Measurements from ENCODE around the gene SBF2. TPM values are rescaled to one million over a fixed set of nuclear protein-coding genes. Genes with fewer than 3 reads are reported as not detected.
"Not testable (repeated sequence)": the region's sequence is repeated elsewhere in the genome, so short reads cannot be mapped to it uniquely, and the experiment has no call there.

Gene SBF2
- total RNA-seq, 1 donor from 2014 or later = 30.7 TPM

GRCh38 chr11:9992306-9992705 is 301.7 kb downstream of the SBF2 start:
- Mint-ChIP-seq H3K4me3 (ENCODE audit: unreplicated experiment) (no peak overlapping the region), H3K27me3 (ENCODE audit: unreplicated experiment) (no peaks in the 10 kb centered on the region), H3K9me3 (ENCODE audit: unreplicated experiment) (no peaks in the 10 kb centered on the region), H3K36me3 (ENCODE audit: unreplicated experiment) (no peaks in the 10 kb centered on the region), H3K4me1 (ENCODE audit: low read depth, unreplicated experiment) (no peaks in the 10 kb centered on the region), H3K27ac (ENCODE audit: unreplicated experiment) (no peak overlapping the region)
- TF ChIP-seq CTCF (IDR thresholded peaks at IDR 0.05; ENCODE audit: partially characterized antibody, unreplicated experiment) = no peak
- DNase-seq = no peak

GRCh38 chr11:9990221-9990973 is 303.6 kb downstream of the SBF2 start:
- H3K27ac Mint-ChIP-seq (ENCODE audit: unreplicated experiment) = no peak overlapping the region
- no peaks in the 10 kb centered on the region for H3K36me3 Mint-ChIP-seq (ENCODE audit: unreplicated experiment)
- no peaks in the 10 kb centered on the region for H3K27me3 Mint-ChIP-seq (ENCODE audit: unreplicated experiment)
- no peak overlapping the region for H3K4me3 Mint-ChIP-seq (ENCODE audit: unreplicated experiment)
- DNase-seq = no peak
- TF ChIP-seq CTCF (IDR thresholded peaks at IDR 0.05; ENCODE audit: partially characterized antibody, unreplicated experiment) = no peak
- no peaks in the 10 kb centered on the region for H3K4me1 Mint-ChIP-seq (ENCODE audit: low read depth, unreplicated experiment)
- H3K9me3 Mint-ChIP-seq (ENCODE audit: unreplicated experiment) = no peaks in the 10 kb centered on the region

GRCh38 chr11:9987303-9987702 is 306.7 kb downstream of the SBF2 start:
- H3K4me1 Mint-ChIP-seq (ENCODE audit: low read depth, unreplicated experiment); H3K27ac Mint-ChIP-seq (ENCODE audit: unreplicated experiment); H3K9me3 Mint-ChIP-seq (ENCODE audit: unreplicated experiment); DNase-seq; H3K4me3 Mint-ChIP-seq (ENCODE audit: unreplicated experiment); H3K27me3 Mint-ChIP-seq (ENCODE audit: unreplicated experiment); H3K36me3 Mint-ChIP-seq (ENCODE audit: unreplicated experiment): not testable (repeated sequence)

GRCh38 chr11:9982796-9983579 is 311.0 kb downstream of the SBF2 start:
- Mint-ChIP-seq H3K9me3 (ENCODE audit: unreplicated experiment) (no peaks in the 10 kb centered on the region), H3K27ac (ENCODE audit: unreplicated experiment) (no peak overlapping the region), H3K4me1 (ENCODE audit: low read depth, unreplicated experiment) (no peaks in the 10 kb centered on the region), H3K4me3 (ENCODE audit: unreplicated experiment) (no peak overlapping the region), H3K27me3 (ENCODE audit: unreplicated experiment) (no peaks in the 10 kb centered on the region), H3K36me3 (ENCODE audit: unreplicated experiment) (peaks cover 5% of the 10 kb centered on the region)
- no peak for DNase-seq
- no peak for TF ChIP-seq CTCF (IDR thresholded peaks at IDR 0.05; ENCODE audit: partially characterized antibody, unreplicated experiment)

- DNase-seq = no peak
Measured at GRCh38 chr11:9982127-9982795, 311.8 kb downstream of the SBF2 start.

More at GRCh38 chr11:9982127-9982795, 311.8 kb downstream of the SBF2 start:
- H3K36me3 Mint-ChIP-seq (ENCODE audit: unreplicated experiment) = peaks cover 5% of the 10 kb centered on the region
- no peak overlapping the region for H3K27ac Mint-ChIP-seq (ENCODE audit: unreplicated experiment)
- H3K27me3 Mint-ChIP-seq (ENCODE audit: unreplicated experiment) = no peaks in the 10 kb centered on the region
- no peaks in the 10 kb centered on the region for H3K4me1 Mint-ChIP-seq (ENCODE audit: low read depth, unreplicated experiment)
- no peak for TF ChIP-seq CTCF (IDR thresholded peaks at IDR 0.05; ENCODE audit: partially characterized antibody, unreplicated experiment)
- H3K4me3 Mint-ChIP-seq (ENCODE audit: unreplicated experiment) = no peak overlapping the region
- no peaks in the 10 kb centered on the region for H3K9me3 Mint-ChIP-seq (ENCODE audit: unreplicated experiment)

Data from glutamatergic neuron (in vitro differentiated cells).